K562 (cell line): Measurements from ENCODE around the gene RSRC1. TPM values are rescaled to one million over a fixed set of nuclear protein-coding genes. Genes with fewer than 3 reads are reported as not detected.

Source experiments
- ATAC-seq: fragments of 200-7000 bp; cut with Tn5 transposase; 3 replicates; pipeline ENCODE4 v1.9.1; 2020; ENCODE audit warnings: moderate library complexity
- BruUV-seq: library from RNA; stranded (reverse); fragments of 400-500 nt; replicated peaks from 2 replicates; lab custom pipeline; 2021; lab: Mats Ljungman, UMichigan
- CTCF ChIA-PET: fragments of 300-600 bp; formaldehyde crosslinking; extraction: SDS; loops from one replicate; lab custom pipeline; 2021; ENCODE audit warnings: low intra/inter-chr PET ratio; lab: Yijun Ruan, JAX
- POLR2A ChIA-PET: fragments of 300-600, 350-650 bp; sonication (Branson Sonifier 250); formaldehyde crosslinking; extraction: SDS; loops from one replicate; lab custom pipeline; 2021; ENCODE audit warnings: antibody characterized with exemption, inconsistent platforms; lab: Yijun Ruan, JAX
- DNase-seq, 4 experiments: peaks; one replicate each; pipeline versions ENCODE4 v3.0.0 to v3.0.0-alpha.2; 2011 to 2018; ENCODE audit warnings: low spot score in 3 of 4, mixed read lengths in 3 of 4; ENCODE audit errors: extremely low read depth in 1 of 4
- FAIRE-seq: peaks from 2 replicates; lab custom pipeline; 2011; peaks lifted over from hg19 to GRCh38; lab: Jason Lieb, UNC
- H2AFZ ChIP-seq: 2 replicates; pipeline ENCODE4 v1.6.0; 2011; ENCODE audit warnings: low read depth, low read length, control low read depth, inconsistent platforms
- H3K27ac ChIP-seq: fragments of 200-600 bp; 3 replicates; pipeline ENCODE4 v1.8.0; 2011; ENCODE audit warnings: low read depth, mild to moderate bottlenecking, control low read depth, inconsistent platforms, low read length, moderate library complexity, mixed read lengths; ENCODE audit errors: extremely low read depth
- H3K27me3 ChIP-seq, 2 experiments: fragments of 300-600 bp in 1 of 2; 2 replicates in 1 of 2; 3 replicates in 1 of 2; pipeline versions ENCODE4 v1.6.0 to v1.8.0; 2011; ENCODE audit warnings: inconsistent platforms in 2 of 2, low read length in 2 of 2, mild to moderate bottlenecking in 1 of 2, mixed read lengths in 1 of 2, moderate library complexity in 1 of 2; ENCODE audit not compliant: control insufficient read depth in 2 of 2, insufficient read depth in 2 of 2
- H3K36me3 ChIP-seq: fragments of 300-600 bp; 3 replicates; pipeline ENCODE4 v1.8.0; 2011; ENCODE audit warnings: mild to moderate bottlenecking, low read length, inconsistent platforms; ENCODE audit not compliant: control insufficient read depth, insufficient read depth
- H3K4me1 ChIP-seq, 2 experiments: fragments of 200-600 bp in 1 of 2; replicated peaks in 1 of 2; 2 replicates in 1 of 2; 3 replicates in 1 of 2; pipeline versions ENCODE4 v1.5.1 to v1.8.0; 2011; ENCODE audit warnings: inconsistent platforms in 2 of 2, low read length in 2 of 2, mild to moderate bottlenecking in 1 of 2, mixed read lengths in 1 of 2, moderate library complexity in 1 of 2; ENCODE audit not compliant: control insufficient read depth in 2 of 2, insufficient read depth in 2 of 2
- H3K4me2 ChIP-seq: 2 replicates; pipeline ENCODE4 v1.6.1; 2011; ENCODE audit warnings: low read length, control low read depth, inconsistent platforms, mixed read lengths; ENCODE audit not compliant: insufficient read depth
- H3K4me3 ChIP-seq: fragments of 200-600 bp; sonication (generic), shearing (Covaris generic); 2 replicates; pipeline ENCODE4 v1.5.1; 2016; ENCODE audit warnings: control low read depth, inconsistent platforms
- H3K79me2 ChIP-seq: fragments of 200-600 bp; 3 replicates; pipeline ENCODE4 v1.8.0; 2011; ENCODE audit warnings: low read length, inconsistent platforms; ENCODE audit not compliant: control insufficient read depth, insufficient read depth
- H3K9ac ChIP-seq, 2 experiments: 2 replicates each; pipeline versions ENCODE4 v1.6.0 to v1.6.1; 2011; ENCODE audit warnings: low read depth in 2 of 2, low read length in 2 of 2, control low read depth in 1 of 2, inconsistent platforms in 1 of 2, mild to moderate bottlenecking in 1 of 2, mixed read lengths in 1 of 2; ENCODE audit not compliant: insufficient read depth in 1 of 2
- H3K9me1 ChIP-seq: one replicate; pipeline ENCODE4 v1.6.0; 2011; ENCODE audit warnings: inconsistent platforms, mild to moderate bottlenecking, low read length, moderate library complexity; ENCODE audit not compliant: control insufficient read depth, insufficient read depth
- H3K9me3 ChIP-seq: replicated peaks from 2 replicates; pipeline ENCODE4 v1.5.1; 2011; ENCODE audit warnings: low read depth, low read length, inconsistent platforms; ENCODE audit not compliant: control insufficient read depth, insufficient read depth
- H4K20me1 ChIP-seq: replicated peaks from 2 replicates; pipeline ENCODE4 v1.6.1; 2011; ENCODE audit warnings: low read length, inconsistent platforms, mixed read lengths; ENCODE audit not compliant: control insufficient read depth, insufficient read depth
- HNRNPK ChIP-seq: fragments of 200-400 bp; formaldehyde crosslinking; IDR thresholded peaks from one replicate; pipeline ENCODE4 v1.6.1; 2018; ENCODE audit warnings: mild to moderate bottlenecking, low read depth, low read length; ENCODE audit not compliant: poor library complexity, severe bottlenecking
- NBN ChIP-seq: fragments of 450-650 bp; IDR thresholded peaks from 2 replicates; pipeline ENCODE4 v1.6.1; 2016; ENCODE audit warnings: low read depth, mild to moderate bottlenecking
- SMAD3 ChIP-seq: fragments of 450-650 bp; formaldehyde crosslinking; conservative IDR thresholded peaks from 2 replicates; pipeline ENCODE4 v1.4.0; 2020; ENCODE audit warnings: mild to moderate bottlenecking
- SRF ChIP-seq, 2 experiments: fragments of 250-450, 450-650 bp in 1 of 2; sonication (Bioruptor Pico) in 1 of 2; sonication (generic) in 1 of 2; formaldehyde crosslinking; IDR thresholded peaks; 2 replicates each; pipeline versions ENCODE4 v1.5.0 to v1.5.1; 2020 to 2022; ENCODE audit warnings: mild to moderate bottlenecking in 1 of 2, missing genetic modification reagents in 1 of 2
- TAF7 ChIP-seq: fragments of 450-650 bp; IDR thresholded peaks from 2 replicates; pipeline ENCODE4 v1.6.1; 2016; ENCODE audit warnings: missing genetic modification characterization, missing compliant biosample characterization
- TEAD4 ChIP-seq, 2 experiments: sonication (generic) in 1 of 2; formaldehyde crosslinking in 1 of 2; IDR thresholded peaks; 2 replicates each; pipeline versions ENCODE4 v1.6.1 to v1.8.0; 2012 to 2022; ENCODE audit warnings: borderline replicate concordance in 1 of 2, inconsistent platforms in 1 of 2, low read length in 1 of 2, mild to moderate bottlenecking in 1 of 2, missing genetic modification reagents in 1 of 2
- TRIM24 ChIP-seq, 2 experiments: fragments of 450-650 bp; IDR thresholded peaks; 2 replicates each; pipeline ENCODE4 v1.6.1; 2016
- ZC3H4 ChIP-seq: sonication (generic); formaldehyde crosslinking; IDR thresholded peaks from 2 replicates; pipeline ENCODE4 v1.9.0; 2021; ENCODE audit warnings: missing genetic modification reagents, borderline replicate concordance
- ZFP36 ChIP-seq: fragments of 150-350 bp; IDR thresholded peaks from 2 replicates; pipeline ENCODE4 v1.6.1; 2018; ENCODE audit warnings: low read length, low read depth; ENCODE audit not compliant: partially characterized antibody
- ZNF3 ChIP-seq: fragments of 250-450 bp; sonication (Bioruptor Pico); IDR thresholded peaks from 2 replicates; pipeline ENCODE4 v1.5.0; 2021; ENCODE audit warnings: mild to moderate bottlenecking, moderate library complexity
- ZNF431 ChIP-seq: sonication (generic); formaldehyde crosslinking; IDR thresholded peaks from 2 replicates; pipeline ENCODE4 v1.8.0; 2022; ENCODE audit warnings: mild to moderate bottlenecking, missing genetic modification reagents
- WGBS: fragments of 100-300 bp; shearing (Covaris generic); methylation state at CpG from one replicate; pipeline ENCODE4 v1.1.6; 2016; ENCODE audit warnings: low coverage, mixed read lengths; ENCODE audit not compliant: insufficient coverage; ENCODE audit errors: missing lambda C conversion rate; 5-methylcytosine and 5-hydroxymethylcytosine counted together
- in situ Hi-C: fragments of 300-500 bp; cut with MboI; formaldehyde crosslinking; loops from 4 replicates; pipeline ENCODE4 v1.15.0; 2018; ENCODE audit warnings: inconsistent platforms, mixed read lengths
- intact Hi-C: fragments of 100-400 bp; cut with micrococcal nuclease; formaldehyde crosslinking; loops from 2 replicates; pipeline ENCODE4 v1.14.2; 2022
- polyA plus RNA-seq, 8 experiments: library from polyadenylated mRNA; depleted of rRNA in 4 of 8; stranded (reverse) in 5 of 8; unstranded in 3 of 8; fragments of >200 nt; fragmentation: Nextera tagmentation in 2 of 8; fragmentation: Illumina TruSeq in 1 of 8; extraction: Ambion mirVana in 2 of 8; extraction: Trizol in 1 of 8; gene quantifications; 2 replicates each; pipeline versions ENCODE4 v1.2.1 to v1.2.3, GENCODE V29; 2011 to 2014; ENCODE audit warnings: inconsistent platforms in 1 of 8, missing spikeins in 1 of 8
- total RNA-seq, 7 experiments: library from RNA; depleted of rRNA in 6 of 7; stranded (reverse); fragments of >200 nt in 6 of 7; fragmentation: Illumina TruSeq in 2 of 7; extraction: Trizol in 2 of 7; gene quantifications; 2 replicates each; pipeline versions ENCODE4 v1.2.1 to v1.2.3, GENCODE V29; 2011 to 2021; ENCODE audit warnings: low replicate concordance in 1 of 7
- TF ChIP-seq, protein P1 (sequence below): fragments of 200-800 bp; sonication (Bioruptor generic); IDR thresholded peaks from 2 replicates; pipeline ENCODE4 v1.6.1; 2016; ENCODE audit warnings: missing genetic modification characterization, missing compliant biosample characterization
- TF ChIP-seq, protein P2 (sequence below): fragments of 450-650 bp; IDR thresholded peaks from 2 replicates; pipeline ENCODE4 v1.6.1; 2016; ENCODE audit warnings: low read depth, mild to moderate bottlenecking, moderate library complexity
- TF ChIP-seq, protein P3 (sequence below): sonication (generic); formaldehyde crosslinking; IDR thresholded peaks from 2 replicates; pipeline ENCODE4 v1.5.0; 2020; ENCODE audit warnings: missing genetic modification reagents

Gene RSRC1
- total and polyA plus RNA-seq, 9 of the 15 experiments (the other 6 are each of a cell fraction or from before 2014, with no cell fraction given) = 19.3 to 128 (median 75.5) TPM

DNA sequence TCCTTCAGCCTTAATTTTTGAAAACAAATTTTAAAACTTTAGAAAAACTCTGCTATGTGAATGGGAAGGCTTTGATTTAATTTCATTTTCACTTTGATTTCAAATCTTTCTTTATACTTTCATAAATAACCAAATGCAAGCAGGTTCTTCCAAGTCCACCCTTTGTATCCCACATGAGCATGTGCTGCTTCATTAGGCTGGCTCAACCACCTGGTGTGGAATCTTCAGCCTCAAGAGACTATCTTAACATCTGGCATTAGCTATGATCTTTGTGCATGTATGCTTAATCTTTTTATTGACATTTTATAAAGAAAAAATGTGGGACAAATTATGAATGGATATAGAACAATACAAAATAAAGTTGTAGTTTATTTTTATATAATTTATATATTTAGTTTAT, 379.3 kb downstream of the RSRC1 start (continued):
- TF ChIP-seq, protein P1, sequence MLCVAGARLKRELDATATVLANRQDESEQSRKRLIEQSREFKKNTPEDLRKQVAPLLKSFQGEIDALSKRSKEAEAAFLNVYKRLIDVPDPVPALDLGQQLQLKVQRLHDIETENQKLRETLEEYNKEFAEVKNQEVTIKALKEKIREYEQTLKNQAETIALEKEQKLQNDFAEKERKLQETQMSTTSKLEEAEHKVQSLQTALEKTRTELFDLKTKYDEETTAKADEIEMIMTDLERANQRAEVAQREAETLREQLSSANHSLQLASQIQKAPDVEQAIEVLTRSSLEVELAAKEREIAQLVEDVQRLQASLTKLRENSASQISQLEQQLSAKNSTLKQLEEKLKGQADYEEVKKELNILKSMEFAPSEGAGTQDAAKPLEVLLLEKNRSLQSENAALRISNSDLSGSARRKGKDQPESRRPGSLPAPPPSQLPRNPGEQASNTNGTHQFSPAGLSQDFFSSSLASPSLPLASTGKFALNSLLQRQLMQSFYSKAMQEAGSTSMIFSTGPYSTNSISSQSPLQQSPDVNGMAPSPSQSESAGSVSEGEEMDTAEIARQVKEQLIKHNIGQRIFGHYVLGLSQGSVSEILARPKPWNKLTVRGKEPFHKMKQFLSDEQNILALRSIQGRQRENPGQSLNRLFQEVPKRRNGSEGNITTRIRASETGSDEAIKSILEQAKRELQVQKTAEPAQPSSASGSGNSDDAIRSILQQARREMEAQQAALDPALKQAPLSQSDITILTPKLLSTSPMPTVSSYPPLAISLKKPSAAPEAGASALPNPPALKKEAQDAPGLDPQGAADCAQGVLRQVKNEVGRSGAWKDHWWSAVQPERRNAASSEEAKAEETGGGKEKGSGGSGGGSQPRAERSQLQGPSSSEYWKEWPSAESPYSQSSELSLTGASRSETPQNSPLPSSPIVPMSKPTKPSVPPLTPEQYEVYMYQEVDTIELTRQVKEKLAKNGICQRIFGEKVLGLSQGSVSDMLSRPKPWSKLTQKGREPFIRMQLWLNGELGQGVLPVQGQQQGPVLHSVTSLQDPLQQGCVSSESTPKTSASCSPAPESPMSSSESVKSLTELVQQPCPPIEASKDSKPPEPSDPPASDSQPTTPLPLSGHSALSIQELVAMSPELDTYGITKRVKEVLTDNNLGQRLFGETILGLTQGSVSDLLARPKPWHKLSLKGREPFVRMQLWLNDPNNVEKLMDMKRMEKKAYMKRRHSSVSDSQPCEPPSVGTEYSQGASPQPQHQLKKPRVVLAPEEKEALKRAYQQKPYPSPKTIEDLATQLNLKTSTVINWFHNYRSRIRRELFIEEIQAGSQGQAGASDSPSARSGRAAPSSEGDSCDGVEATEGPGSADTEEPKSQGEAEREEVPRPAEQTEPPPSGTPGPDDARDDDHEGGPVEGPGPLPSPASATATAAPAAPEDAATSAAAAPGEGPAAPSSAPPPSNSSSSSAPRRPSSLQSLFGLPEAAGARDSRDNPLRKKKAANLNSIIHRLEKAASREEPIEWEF (CRISPR knock-in tag) = no peak
- no peak for TF ChIP-seq TEAD4 (IDR thresholded peaks at IDR 0.05; ENCODE audit: low read length)
- no peak for TF ChIP-seq TEAD4 (CRISPR knock-in tag; IDR thresholded peaks at IDR 0.05; ENCODE audit: borderline replicate concordance)

DNA sequence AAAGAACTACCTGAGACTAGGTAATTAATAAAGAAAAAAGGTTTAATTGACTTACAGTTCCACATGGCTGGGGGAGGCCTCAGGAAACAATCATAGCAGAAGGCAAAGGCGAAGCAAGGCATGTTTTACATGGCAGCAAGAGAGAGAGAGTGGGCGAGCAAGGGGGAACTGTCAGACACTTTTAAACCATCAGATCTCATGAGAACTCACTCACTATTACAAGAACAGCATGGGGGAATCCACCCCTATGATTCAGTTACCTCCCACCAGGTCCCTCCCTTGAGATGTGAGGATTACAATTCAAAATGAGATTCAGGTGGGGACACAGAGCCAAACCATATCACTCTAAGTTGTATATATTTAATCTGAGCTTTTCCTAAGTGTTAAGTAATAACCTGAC, 382.1 kb downstream of the RSRC1 start:
- ATAC-seq = no peak
- in situ Hi-C loops = no loop called here
- TF ChIP-seq SRF (CRISPR knock-in tag; IDR thresholded peaks at IDR 0.05) (no peak), NBN (no peak), TAF7 (no peak), ZNF431 (peak; percentile 99), SMAD3 (no peak), ZNF3 (no peak), ZC3H4 (CRISPR knock-in tag) (no peak), TRIM24 (IDR thresholded peaks at IDR 0.05) (no peak), ZFP36 (peak; percentile 57), HNRNPK (no peak)
- TF ChIP-seq, protein P2, sequence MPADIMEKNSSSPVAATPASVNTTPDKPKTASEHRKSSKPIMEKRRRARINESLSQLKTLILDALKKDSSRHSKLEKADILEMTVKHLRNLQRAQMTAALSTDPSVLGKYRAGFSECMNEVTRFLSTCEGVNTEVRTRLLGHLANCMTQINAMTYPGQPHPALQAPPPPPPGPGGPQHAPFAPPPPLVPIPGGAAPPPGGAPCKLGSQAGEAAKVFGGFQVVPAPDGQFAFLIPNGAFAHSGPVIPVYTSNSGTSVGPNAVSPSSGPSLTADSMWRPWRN = no peak
- TF ChIP-seq, protein P3, sequence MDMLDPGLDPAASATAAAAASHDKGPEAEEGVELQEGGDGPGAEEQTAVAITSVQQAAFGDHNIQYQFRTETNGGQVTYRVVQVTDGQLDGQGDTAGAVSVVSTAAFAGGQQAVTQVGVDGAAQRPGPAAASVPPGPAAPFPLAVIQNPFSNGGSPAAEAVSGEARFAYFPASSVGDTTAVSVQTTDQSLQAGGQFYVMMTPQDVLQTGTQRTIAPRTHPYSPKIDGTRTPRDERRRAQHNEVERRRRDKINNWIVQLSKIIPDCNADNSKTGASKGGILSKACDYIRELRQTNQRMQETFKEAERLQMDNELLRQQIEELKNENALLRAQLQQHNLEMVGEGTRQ (CRISPR knock-in tag) = no peak

More for the DNA sequence above, 382.1 kb downstream of the RSRC1 start:
- H3K36me3 ChIP-seq = no peaks in the 10 kb centered on the region; the same call in 2 of the 3 replicates
- intact Hi-C loops = no loop called here
- H4K20me1 ChIP-seq = no peaks in the 10 kb centered on the region
- 100% methylated on average over 1 of the region's 2 CpGs for WGBS
- H2AFZ ChIP-seq = no peak overlapping the region
- no peak for DNase-seq
- H3K79me2 ChIP-seq = no peaks in the 10 kb centered on the region
- H3K4me3 ChIP-seq = no peak overlapping the region
- H3K9ac ChIP-seq = no peak overlapping the region
- POLR2A ChIA-PET = interaction anchor here (1.0 to 1.9 kb wide), 3 partner anchors 8 to 12 kb away, joined by 3 read pairs; no protein-coding TSS in a partner anchor
- no peaks in the 10 kb centered on the region for H3K27me3 ChIP-seq
- no peaks in the 10 kb centered on the region for H3K9me1 ChIP-seq
- no peaks in the 10 kb centered on the region; the same call in 1 of the 2 replicates for H3K9me3 ChIP-seq
- H3K27ac ChIP-seq = peak overlapping the region; percentile 54; the same call in 1 of the 3 replicates
- H3K4me2 ChIP-seq = no peak overlapping the region
- BruUV-seq = no TSS peak
- no peak for FAIRE-seq
- peaks cover 0 to 8% of the 10 kb centered on the region in 2 experiments; a peak in 3 of 5 replicates for H3K4me1 ChIP-seq
- CTCF ChIA-PET = no interaction called here
